DOHH2 (cell line): ENCODE results near the gene KRTAP5-7.

ENCODE experiments used
- H3F3A ChIP-seq: fragments of 200-600 bp; sonication (generic), shearing (Covaris generic); 2 replicates; pipeline ENCODE4 v1.6.0; 2016; ENCODE audit warnings: antibody characterized with exemption, mild to moderate bottlenecking; ENCODE audit not compliant: control insufficient read depth, insufficient read depth
- H3K27ac ChIP-seq: fragments of 200-600 bp; sonication (generic); 2 replicates; pipeline ENCODE4 v1.5.1; 2014; ENCODE audit warnings: low read depth, mild to moderate bottlenecking, low read length, moderate library complexity
- H3K27me3 ChIP-seq: fragments of 200-600 bp; sonication (generic); 2 replicates; pipeline ENCODE4 v1.6.1; 2014; ENCODE audit warnings: mild to moderate bottlenecking, low read length, mixed read lengths; ENCODE audit not compliant: control insufficient read depth
- H3K36me3 ChIP-seq: fragments of 200-600 bp; sonication (generic); 2 replicates; pipeline ENCODE4 v1.6.1; 2014; ENCODE audit warnings: mild to moderate bottlenecking, low read length, moderate library complexity, mixed read lengths; ENCODE audit not compliant: control insufficient read depth
- H3K4me1 ChIP-seq: fragments of 200-600 bp; sonication (generic); 2 replicates; pipeline ENCODE4 v1.6.1; 2014; ENCODE audit warnings: mild to moderate bottlenecking, low read length, mixed read lengths; ENCODE audit not compliant: control insufficient read depth
- H3K4me2 ChIP-seq: fragments of 200-600 bp; sonication (generic); 2 replicates; pipeline ENCODE4 v1.6.0; 2014; ENCODE audit warnings: mild to moderate bottlenecking, low read length, moderate library complexity
- H3K4me3 ChIP-seq: fragments of 200-600 bp; sonication (generic); 2 replicates; pipeline ENCODE4 v1.5.1; 2014; ENCODE audit warnings: mild to moderate bottlenecking, low read length, mixed read lengths
- H3K79me2 ChIP-seq: fragments of 200-600 bp; sonication (generic); 2 replicates; pipeline ENCODE4 v1.6.1; 2014; ENCODE audit warnings: mild to moderate bottlenecking, low read length, mixed read lengths; ENCODE audit not compliant: control insufficient read depth
- H3K9me2 ChIP-seq: fragments of 200-600 bp; sonication (generic); replicated peaks from 2 replicates; pipeline ENCODE4 v1.6.1; 2014; ENCODE audit warnings: mild to moderate bottlenecking, low read length, mixed read lengths; ENCODE audit not compliant: control insufficient read depth
- H3K9me3 ChIP-seq: fragments of 200-600 bp; sonication (generic); 2 replicates; pipeline ENCODE4 v1.6.1; 2014; ENCODE audit warnings: antibody characterized with exemption, low read length, mixed read lengths; ENCODE audit not compliant: control insufficient read depth, insufficient read depth
- H4K20me1 ChIP-seq: fragments of 200-600 bp; sonication (generic); 2 replicates; pipeline ENCODE4 v1.6.0; 2014; ENCODE audit warnings: low read depth, mild to moderate bottlenecking, antibody characterized with exemption, low read length, moderate library complexity; ENCODE audit not compliant: control insufficient read depth, insufficient read depth
- EZH2phosphoT487 ChIP-seq: fragments of 200-600 bp; sonication (generic); IDR thresholded peaks from 2 replicates; pipeline ENCODE4 v1.6.1; 2017; ENCODE audit warnings: borderline replicate concordance, mild to moderate bottlenecking, antibody characterized with exemption, low read length, moderate library complexity, mixed read lengths
- TF ChIP-seq, protein P1 (sequence below): fragments of 200-600 bp; sonication (generic); IDR thresholded peaks from one replicate; pipeline ENCODE4 v1.5.1; 2014; ENCODE audit warnings: antibody characterized with exemption, mild to moderate bottlenecking, low read depth, low read length; ENCODE audit not compliant: poor library complexity, severe bottlenecking

Gene KRTAP5-7

GRCh38 chr11:71502871-71503435, 24.1 kb upstream of the KRTAP5-7 start:
- no peak for TF ChIP-seq EZH2phosphoT487
- TF ChIP-seq, protein P1, sequence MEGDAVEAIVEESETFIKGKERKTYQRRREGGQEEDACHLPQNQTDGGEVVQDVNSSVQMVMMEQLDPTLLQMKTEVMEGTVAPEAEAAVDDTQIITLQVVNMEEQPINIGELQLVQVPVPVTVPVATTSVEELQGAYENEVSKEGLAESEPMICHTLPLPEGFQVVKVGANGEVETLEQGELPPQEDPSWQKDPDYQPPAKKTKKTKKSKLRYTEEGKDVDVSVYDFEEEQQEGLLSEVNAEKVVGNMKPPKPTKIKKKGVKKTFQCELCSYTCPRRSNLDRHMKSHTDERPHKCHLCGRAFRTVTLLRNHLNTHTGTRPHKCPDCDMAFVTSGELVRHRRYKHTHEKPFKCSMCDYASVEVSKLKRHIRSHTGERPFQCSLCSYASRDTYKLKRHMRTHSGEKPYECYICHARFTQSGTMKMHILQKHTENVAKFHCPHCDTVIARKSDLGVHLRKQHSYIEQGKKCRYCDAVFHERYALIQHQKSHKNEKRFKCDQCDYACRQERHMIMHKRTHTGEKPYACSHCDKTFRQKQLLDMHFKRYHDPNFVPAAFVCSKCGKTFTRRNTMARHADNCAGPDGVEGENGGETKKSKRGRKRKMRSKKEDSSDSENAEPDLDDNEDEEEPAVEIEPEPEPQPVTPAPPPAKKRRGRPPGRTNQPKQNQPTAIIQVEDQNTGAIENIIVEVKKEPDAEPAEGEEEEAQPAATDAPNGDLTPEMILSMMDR: no peak
- Histone ChIP-seq H3K79me2 (no peaks in the 10 kb centered on the region), H3K9me3 (no peaks in the 10 kb centered on the region), H3K9me2 (no peaks in the 10 kb centered on the region), H3K27me3 (no peaks in the 10 kb centered on the region), H4K20me1 (no peaks in the 10 kb centered on the region), H3K4me1 (no peaks in the 10 kb centered on the region), H3K27ac (no peak overlapping the region), H3K36me3 (peaks cover 25% of the 10 kb centered on the region), H3F3A (no peaks in the 10 kb centered on the region), H3K4me3 (no peak overlapping the region), H3K4me2 (no peak overlapping the region)

DNA sequence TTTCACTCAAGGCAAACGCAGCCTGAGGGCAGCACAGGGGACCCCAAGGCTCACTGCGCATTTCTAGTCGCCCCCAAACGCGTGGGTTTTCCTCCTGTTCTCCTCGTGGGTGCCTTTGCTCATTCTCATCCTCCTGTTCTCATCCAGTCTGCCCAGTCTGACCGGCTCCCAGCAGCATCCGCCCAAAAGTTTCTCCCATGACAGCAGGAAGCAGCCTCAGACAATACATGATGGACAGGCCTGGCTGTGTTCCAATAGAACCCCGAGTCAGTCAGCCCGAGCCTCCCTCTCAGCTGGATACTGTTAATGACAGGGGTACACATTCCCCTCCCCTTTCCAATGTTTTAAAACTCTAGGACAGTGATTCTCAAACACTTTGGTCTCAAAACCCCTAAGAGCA, 22.5 kb upstream of the KRTAP5-7 start:
- TF ChIP-seq, protein P1: no peak
- TF ChIP-seq EZH2phosphoT487: no peak
- Histone ChIP-seq H4K20me1 (no peaks in the 10 kb centered on the region), H3K27me3 (0 out of 2 replicates have a peak, but pooled peaks cover 4% of the 10 kb centered on the region), H3K4me1 (no peaks in the 10 kb centered on the region), H3K4me3 (no peak overlapping the region), H3K9me3 (no peaks in the 10 kb centered on the region), H3K36me3 (peaks cover 11% of the 10 kb centered on the region), H3K27ac (no peak overlapping the region), H3K9me2 (no peaks in the 10 kb centered on the region), H3F3A (no peaks in the 10 kb centered on the region), H3K79me2 (no peaks in the 10 kb centered on the region), H3K4me2 (no peak overlapping the region)

- TF ChIP-seq EZH2phosphoT487: no peak
- TF ChIP-seq, protein P1: no peak
These were observed 22.1 kb upstream of the KRTAP5-7 start for GRCh38 chr11:71505001-71505400.

More at GRCh38 chr11:71505001-71505400, 22.1 kb upstream of the KRTAP5-7 start:
- Histone ChIP-seq H3K4me3 (no peak overlapping the region), H3K79me2 (no peaks in the 10 kb centered on the region), H3K27ac (no peak overlapping the region), H3F3A (no peaks in the 10 kb centered on the region), H3K9me3 (no peaks in the 10 kb centered on the region), H4K20me1 (no peaks in the 10 kb centered on the region), H3K4me2 (no peak overlapping the region), H3K36me3 (peaks cover 8% of the 10 kb centered on the region; the same call in 1 of the 2 replicates), H3K27me3 (0 out of 2 replicates have a peak, but pooled peaks cover 4% of the 10 kb centered on the region), H3K9me2 (no peaks in the 10 kb centered on the region), H3K4me1 (no peaks in the 10 kb centered on the region)
